Left cardiac atrium (tissue), 4 donors: ENCODE results near the gene HS3ST6. TPM values are rescaled to one million over a fixed set of nuclear protein-coding genes. Genes with fewer than 3 reads are reported as not detected.
"Not testable (repeated sequence)": the region's sequence is repeated elsewhere in the genome, so short reads cannot be mapped to it uniquely, and the experiment has no call there.

ENCODE experiments used
- ATAC-seq, 2 donors: fragments of 200-7000 bp; cut with Tn5 transposase; one replicate each; pipeline ENCODE4 v1.9.1; 2020; ENCODE audit warnings: mild to moderate bottlenecking in 2 of 2, moderate library complexity in 2 of 2
- DNase-seq: peaks from one replicate; pipeline ENCODE4 v3.0.0-alpha.2; 2020
- intact Hi-C, 2 donors: fragments of 100-400 bp; cut with DNase I; formaldehyde crosslinking; loops; one replicate each; pipeline versions ENCODE4 v1.14.1 to v1.15.1; 2022 to 2023
- total RNA-seq, 2 donors: library from RNA; stranded (reverse); fragmentation: NEBNext Ultra II Directional; extraction: Animal tissue kit (Norgen Biotek cat#: 25700); gene quantifications; one replicate each; pipeline ENCODE4 v1.2.1, GENCODE V29; 2021
- donor health status: DM: no; HTN: yes; CAD: no.
- donor health status: DM: no; HTN: yes; CAD: no; lungs with severe emphysema.
- donor health status: DM: yes; HTN: yes; CAD: no.
- donor health status: Dilated cardiomyopathy.

The HS3ST6 gene
- total RNA-seq, 2 donors from 2014 or later: not detected

DNA sequence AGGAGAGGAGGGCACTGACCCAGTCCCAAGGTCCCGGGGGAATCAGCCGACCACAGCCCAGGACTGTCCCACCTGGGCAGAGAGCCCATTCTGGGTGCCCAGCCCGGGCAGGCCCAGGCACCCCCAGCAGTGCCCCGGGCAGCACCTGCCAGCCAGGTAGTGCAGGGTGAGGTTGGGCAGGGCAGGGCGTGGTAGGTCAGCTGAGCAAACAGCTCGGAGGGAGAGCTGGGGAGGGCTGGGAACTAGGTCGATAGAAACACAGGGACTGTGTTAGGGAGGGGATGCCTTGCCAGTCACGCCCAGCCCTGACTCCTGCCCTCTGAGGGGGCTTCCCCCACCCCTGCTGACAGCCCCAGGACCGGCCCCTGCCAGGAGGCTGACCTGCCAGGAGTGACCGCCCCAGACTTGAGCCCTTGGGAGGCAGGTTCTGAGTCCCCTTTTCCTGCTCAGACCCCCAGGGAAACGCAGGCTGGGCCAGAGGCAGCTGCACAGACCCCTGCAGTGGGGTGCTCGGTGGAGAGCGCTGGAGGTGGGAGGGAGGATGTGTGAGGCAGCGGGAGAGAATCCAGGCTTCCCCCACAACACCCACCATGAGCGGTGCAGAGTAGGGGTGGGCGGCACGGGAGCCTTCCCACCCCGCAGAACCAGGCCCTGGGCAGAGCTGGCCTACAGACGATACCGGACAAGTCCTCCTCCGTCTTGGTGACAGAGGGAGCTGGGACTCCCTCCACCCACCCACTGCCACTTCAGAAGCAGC is 4.7 kb downstream of the HS3ST6 start:
- no peak for DNase-seq
- ATAC-seq: no peak
- intact Hi-C loops: no loop called here

DNA sequence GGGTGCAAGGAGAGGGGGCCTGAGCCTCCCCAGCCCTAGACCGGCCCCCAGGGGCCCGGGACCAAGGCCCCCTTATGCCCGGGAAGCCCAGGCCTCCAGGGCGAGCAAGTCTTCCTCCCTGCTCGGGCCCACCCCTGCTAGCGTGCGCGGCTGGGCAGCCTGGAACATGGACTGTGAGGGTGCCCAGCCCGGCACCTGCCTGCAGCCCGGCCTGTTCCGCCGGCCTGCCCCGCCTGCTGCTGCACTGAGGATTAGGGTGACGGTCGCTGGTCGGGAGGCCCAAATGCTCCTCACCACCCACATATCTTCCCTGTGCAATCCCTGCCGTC is 6.0 kb downstream of the HS3ST6 start:
- ATAC-seq (no peak), DNase-seq (no peak)
- intact Hi-C loops: no loop called here

DNA sequence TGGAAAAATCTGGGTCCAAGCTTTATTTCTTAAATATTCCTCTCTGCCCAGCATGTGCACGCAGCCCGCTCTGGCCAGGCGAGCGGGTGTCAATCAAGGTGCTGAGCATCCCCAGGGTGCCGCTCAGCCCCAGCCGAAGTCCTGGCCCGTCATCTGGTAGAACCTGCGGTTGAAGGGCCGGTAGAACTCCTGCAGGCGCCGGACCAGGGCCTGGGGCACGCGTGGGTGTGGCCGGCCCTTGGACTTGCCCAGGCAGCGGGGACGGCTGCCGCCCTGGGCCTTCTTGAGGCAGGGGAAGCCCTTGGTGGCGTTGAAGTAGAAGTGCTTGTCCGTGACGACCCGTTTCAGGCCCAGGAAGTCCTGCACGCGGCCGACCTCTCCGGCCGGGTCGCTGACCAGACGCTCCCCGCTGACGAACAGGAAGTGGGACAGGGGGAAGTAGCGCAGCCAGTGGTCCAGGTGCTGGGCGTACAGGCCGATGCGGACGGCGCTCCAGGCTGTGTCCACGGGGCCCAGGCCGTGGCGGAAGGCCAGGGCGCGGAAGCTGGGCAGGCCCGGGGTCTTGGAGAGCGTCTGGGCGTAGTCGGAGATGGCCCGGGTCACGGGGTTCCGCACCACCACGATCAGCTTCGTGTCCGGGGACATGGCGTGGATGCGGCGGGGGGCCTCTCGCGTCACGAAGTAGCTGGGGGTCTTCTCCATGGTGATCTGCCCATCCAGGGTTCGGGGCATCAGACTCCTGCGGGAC is 6.6 kb downstream of the HS3ST6 start:
- intact Hi-C loops: no loop called here

DNA sequence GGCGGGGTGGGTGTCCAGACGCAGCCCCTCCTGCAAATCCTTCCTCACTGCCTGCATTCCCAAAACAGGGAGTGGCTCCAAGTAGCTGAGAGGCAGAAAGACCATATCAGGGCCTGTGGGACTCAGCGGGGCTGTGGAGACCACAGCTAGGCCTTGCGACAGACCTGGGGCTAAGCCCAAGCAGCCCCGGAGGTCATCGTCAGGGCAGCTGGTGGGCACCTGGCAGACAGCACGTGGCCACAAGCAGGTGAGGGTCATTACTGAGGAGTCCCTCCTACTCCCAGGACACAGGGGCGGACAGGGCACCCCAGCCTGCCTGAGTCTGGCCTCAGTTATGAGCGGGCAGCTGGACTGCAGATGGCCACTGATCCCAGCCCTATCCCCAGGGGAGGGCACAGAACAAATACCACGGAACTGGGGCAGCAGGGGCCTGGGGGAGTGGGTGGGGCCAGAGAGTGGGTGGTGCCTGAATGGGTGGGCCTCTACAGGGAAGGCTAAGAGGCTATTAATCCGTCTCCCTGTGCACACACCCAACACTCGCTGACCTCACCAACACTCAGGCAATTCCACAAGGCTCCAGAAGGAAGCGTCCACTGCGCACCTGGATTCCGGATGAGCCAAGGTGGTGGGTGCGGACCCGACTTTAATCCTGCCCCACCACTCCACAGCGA is 8.5 kb downstream of the HS3ST6 start:
- intact Hi-C loops: no loop called here
- DNase-seq (no peak), ATAC-seq (no peak)

More for the DNA sequence above, 6.6 kb downstream of the HS3ST6 start:
- ATAC-seq (no peak), DNase-seq (no peak)

DNA sequence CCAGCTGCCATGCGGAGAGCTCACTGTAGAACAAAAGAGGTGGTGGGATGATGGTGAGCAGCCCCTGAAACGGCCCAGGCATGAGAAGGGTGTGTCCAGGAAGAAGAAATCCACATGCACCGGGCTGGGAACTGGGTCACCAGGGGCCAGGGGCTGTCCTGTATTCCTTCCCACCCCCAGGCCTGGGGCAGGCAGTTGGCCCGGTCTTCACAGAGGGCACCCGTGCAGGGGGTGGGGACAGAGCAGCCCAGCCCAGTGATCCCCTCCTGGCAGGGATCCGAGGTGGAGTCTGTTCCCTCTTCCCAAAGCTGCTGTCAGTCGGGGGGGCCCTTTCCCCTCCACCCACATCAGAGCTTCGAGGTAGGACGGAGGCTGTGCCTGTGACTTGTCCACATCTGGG is 9.2 kb downstream of the HS3ST6 start:
- ATAC-seq: no peak
- DNase-seq: no peak
- intact Hi-C loops: no loop called here

DNA sequence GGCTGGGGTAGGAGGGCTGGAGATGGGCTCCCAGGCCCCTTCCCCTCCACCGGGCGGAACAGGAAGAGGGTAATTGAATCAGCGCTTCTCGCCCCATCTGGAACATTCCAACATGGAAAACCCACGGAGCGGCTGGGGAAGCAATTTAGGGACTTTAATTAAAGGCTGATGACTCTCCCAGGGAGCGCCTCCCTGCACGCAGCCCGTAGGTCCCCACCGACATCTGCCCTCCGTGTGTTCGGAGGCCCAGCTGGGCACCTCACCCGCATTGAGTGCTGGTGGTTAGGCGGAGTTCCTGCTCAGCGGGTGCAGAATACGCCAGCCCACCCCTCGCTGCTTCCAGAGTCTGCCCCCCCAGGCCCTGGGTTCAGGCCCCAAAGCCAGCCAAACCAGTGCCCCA is 10.0 kb downstream of the HS3ST6 start:
- intact Hi-C loops: no loop called here
- DNase-seq (no peak), ATAC-seq (no peak)

DNA sequence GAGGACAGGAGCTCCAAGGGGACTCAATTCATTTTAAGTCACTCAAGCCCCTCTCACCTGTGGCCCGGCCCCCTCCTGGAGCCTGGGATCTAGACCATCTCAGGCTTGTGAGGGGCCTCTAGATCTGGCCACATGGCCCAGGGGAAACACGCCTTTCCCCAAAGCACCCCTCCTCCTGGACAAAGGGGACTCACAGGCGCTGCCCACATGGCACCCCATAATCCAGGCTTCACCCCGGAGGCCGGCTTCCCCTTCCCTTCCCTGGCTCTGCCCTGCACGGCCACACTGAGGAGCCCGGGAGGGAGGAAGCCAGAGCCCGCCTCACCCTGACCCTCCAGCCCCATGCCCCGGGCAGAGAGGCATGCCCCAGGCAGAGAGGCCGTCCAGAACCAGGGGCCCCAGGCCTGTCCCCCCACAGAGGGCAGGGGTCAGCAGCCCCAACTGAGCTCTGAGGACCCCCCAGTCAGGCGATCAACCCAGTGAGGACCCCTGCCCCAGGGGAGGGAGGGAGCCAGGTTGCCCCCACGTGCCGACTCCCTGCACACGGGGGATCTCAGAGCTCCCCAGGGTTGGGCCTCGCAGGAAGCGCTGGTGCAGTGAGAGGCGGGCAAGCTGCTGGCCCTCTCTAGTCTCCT is 10.9 kb downstream of the HS3ST6 start:
- no peak for ATAC-seq
- no peak for DNase-seq
- intact Hi-C loops: no loop called here

DNA sequence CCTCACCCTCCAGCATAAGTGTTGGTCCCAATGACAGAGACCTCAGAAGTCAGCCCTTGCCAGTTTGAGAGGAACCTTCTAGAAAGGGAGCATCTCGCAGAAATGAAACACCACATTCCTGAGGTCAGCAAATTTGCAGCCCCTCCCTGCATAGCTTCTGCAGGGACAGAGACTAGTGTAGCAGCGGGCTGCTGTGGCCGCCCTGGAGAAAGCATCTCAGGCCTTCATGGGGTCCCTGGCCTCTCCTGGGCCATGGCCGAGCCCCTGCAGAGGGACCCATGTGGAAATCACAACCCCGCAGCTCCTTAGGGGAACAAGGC is 11.4 kb downstream of the HS3ST6 start:
- no peak for DNase-seq
- intact Hi-C loops: no loop called here
- no peak for ATAC-seq

DNA sequence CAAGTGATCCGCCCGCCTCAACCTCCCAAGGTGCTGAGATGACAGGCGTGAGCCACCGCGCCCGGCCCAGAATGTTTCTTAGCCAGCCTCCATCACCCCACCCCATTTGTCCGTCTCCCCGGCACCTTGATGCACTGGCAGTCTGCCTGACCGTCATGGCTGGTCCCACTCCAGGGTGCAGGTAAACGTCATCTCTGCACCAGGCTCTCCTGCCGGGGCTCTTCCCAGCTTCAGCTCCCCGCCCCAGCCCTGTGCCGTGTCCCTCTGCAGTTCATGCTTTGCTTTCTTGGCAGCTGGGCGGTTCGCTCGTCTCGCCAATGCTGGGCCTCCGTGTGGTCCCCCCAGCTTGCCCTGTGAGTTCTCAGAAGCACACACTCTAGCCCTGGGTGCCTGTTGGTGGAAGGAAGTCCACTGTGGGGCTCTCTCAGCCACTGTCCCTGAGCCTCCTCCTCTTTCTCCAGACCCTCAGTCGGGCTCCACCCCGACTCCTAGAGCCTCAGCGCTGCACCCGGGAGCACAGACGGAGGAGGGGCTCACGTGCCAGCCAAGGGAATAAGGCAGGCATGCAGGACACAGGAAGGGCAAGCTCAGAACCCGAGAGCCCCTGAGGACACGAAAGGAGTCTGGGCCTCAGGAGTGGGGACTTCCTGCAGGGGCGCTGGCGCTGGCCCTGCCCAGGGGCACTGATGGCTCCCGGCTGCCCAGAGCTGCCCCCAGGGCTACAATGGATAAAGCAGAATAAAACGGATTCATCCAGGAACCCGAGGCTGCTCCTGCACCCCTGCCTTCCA is 12.0 kb downstream of the HS3ST6 start:
- ATAC-seq (no peak), DNase-seq (no peak)
- intact Hi-C loops: no loop called here

DNA sequence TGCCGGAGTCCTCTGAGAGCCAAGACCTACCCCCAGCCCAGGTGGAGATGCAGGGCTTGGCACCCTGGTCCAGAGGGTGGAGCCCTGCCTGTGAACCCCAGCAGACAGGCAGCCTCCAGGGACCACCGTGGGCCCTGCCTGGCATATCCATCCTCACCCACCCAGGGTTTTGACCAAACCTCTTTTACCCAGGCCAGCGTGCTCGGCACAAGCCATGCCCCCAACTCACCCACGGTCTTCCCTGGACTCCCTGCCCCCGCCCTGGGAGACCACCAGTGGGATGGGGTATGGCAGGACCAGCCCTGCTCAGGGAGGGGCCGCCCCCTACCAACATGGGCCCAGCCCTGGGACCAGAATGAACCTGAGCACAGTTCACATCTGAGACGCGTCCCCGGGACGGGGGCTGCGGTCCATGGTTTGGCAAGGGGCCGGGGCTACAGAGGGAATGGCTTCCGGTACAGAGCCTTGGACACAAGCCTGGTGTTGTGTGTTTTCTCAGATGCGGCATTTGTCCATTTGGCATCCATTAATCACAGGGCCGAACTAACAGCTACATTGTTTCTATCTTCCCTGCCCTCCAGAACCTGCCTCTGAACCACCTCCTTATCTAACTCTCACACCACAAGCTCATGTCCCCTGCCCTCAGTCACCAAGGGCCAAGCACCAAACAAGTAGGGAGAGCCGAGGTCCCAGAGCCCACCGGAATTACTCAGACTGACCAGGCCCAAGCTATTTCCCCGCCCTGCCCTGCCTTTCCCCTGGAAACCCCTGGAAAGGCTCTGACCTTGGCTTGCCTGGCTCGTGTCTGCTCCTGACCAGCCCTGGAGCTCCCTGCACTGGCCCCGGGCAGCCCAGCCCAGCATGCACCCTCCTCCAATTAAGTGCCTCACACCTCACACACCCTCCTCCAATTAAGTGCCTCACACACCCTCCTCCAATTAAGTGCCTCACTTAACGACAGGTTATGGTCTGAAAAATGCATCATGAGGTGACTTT is 14.1 kb downstream of the HS3ST6 start:
- DNase-seq (no peak), ATAC-seq (peak; percentile 50 to 73)
- intact Hi-C loops: no loop called here

DNA sequence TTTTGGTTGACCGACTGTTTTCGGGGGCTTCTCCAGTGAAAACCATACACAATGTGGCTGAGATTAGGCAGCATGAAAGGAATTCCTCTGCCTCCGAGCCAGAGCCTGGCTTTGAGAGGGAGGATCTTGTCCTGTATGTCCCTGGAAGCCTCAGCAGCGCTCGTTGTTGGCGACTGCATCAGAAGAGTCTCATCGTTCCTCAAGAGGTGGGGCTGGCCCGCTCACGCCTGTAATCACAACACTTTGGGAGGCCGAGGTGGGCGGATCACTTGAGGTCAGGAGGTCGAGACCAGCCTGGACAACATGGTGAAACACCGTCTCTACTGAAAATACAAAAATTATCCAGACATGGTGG is 15.0 kb downstream of the HS3ST6 start:
- intact Hi-C loops: no loop called here
- ATAC-seq (no peak), DNase-seq (no peak)

DNA sequence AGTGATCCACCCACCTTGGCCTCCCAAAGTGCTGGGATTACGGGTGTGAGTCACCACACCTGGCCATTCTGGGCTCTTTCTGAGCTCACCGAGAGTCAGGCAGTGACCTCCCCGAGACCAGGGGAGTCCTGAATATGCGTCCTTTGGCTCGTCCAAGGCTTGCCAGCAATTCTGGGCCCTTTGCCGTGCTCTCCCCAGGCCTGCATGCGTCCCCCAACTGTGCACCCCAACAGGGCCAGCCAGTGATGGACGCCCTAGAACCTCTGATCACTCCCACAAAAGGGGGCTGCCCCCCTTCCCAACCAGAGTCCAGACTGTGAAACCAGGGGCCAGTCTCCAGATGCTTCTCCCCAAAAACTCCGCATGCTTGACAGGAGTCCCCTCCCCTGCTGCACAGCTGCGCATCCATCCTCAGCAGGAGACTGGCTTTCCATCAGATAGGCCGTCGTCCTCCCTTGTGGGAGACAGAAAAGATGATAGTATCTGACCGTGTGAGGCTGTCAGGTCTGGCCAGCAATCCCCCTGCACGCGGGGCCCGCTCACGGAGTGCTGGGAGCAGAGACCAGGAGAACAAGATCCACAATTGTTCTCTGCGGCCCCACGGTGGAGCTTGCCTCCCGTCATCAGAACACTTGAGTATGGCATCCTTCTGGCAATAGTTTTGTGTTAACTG is 15.5 kb downstream of the HS3ST6 start:
- ATAC-seq: no peak
- no peak for DNase-seq
- intact Hi-C loops: no loop called here

DNA sequence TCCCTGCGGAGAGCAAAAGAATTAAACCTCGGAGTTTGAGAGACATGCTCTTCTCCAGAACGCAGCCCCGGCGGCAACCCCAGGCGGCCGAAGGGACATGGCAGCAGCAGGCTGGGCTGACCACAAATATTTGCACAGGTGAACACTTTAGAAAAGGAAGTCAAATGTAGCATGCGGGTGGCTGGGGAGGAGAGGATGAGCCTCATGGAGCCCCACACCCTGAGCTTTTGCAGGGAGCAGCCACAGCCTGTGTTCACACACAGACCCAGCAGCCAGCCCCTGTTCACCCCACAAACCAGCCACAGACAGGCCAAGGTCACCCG is 17.8 kb downstream of the HS3ST6 start:
- intact Hi-C loops: no loop called here
- no peak for DNase-seq
- ATAC-seq: no peak

DNA sequence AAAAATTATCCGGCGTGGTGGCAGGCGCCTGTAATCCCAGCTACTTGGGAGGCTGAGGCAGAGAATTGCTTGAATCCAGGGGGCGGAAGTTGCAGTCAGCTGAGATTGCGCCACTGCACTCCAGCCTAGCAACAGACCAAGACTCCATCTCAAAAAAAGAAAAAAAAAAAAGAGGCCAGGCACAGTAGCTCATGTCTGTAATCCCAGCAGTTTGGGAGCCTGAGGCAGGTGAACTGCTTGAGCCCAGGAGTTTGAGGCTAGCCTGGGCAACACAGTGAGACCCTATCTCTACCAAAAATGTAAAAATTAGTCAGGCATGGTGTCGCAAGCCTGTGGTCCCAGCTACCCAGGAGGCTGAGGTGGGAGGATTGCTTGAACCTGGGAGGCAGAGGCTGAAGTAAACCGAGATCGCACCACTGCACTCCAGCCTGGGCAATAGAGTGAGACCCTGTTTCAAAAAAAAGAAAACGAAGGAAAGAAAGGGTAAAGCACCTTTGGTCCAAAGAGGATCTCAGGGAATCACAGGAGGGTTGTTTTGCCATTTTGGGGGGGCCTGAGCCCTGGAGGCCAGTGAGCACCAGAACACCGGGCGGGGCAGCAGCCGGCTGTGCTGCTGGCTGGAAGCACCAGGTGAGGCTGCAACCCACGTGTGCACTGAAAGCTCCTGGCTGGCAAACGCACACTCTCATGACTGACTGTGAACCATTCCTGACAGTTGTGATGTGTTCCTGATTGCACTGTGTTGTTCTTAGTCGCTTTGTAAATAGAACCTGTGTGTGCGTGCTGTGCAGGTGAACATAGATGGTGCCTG is 18.4 kb downstream of the HS3ST6 start:
- intact Hi-C loops: no loop called here
- no peak for ATAC-seq
- no peak for DNase-seq

DNA sequence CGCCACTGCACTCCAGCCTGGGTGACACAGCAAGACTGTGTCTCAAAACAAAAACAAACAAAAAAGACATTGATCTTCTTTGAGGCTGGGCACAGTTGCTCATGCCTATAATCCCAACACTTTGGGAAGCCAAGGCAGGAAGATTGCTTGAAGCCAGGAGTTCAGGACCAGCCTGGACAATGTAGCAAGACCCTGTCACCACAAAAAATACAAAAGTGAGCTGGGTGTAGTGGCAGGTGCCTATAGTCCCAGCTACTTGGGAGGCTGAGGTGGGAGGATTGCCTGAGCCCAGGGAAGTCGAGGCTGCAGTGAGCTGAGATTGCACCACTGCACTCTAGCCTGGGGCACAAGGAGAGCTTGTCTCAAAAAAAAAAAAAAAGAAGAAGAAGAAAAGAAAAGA is 20.5 kb downstream of the HS3ST6 start:
- intact Hi-C loops, ATAC-seq: not testable (repeated sequence)

DNA sequence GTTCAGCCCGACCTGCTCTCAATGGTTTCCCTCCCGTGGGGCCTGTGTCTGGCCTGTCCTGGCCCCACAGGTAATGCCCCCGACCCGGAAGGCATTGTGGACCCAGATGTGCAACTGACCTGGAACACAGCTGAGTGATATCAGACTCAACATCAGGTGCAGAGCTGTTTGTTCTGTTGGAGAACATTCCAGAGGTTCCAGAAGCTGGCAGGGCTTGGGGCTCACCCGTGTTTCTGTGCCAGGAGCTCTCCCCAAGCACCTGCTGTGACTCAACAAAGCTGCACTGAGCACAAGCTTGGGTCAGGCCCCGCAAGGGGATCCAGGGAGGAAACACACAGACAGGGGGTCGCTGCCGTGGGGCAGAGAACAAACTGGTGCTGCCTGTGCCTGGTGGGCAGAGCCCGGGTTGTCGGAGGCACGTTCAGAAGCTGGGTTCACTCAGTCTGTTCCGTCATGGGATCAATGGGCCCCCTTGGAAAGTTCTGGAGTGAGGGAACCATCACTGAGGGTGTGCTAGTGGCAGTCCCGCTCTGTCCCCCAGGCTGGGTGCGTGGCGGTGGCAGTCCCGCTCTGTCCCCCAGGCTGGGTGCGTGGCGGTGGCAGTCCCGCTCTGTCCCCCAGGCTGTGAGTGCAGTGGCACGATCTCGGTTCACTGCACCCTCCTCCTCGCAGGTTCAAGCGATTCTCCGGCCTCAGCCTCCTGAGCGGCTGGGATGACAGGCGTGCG is 22.1 kb downstream of the HS3ST6 start:
- intact Hi-C loops: no loop called here
- ATAC-seq (no peak), DNase-seq (no peak)

More for the DNA sequence above, 20.5 kb downstream of the HS3ST6 start:
- not testable (repeated sequence) for DNase-seq
